Left cardiac atrium (tissue), 4 donors: ENCODE data around the gene GASK1A. TPM values are rescaled to one million over a fixed set of nuclear protein-coding genes. Genes with fewer than 3 reads are reported as not detected.

Experiments used
- ATAC-seq, 2 donors: fragments of 200-7000 bp; cut with Tn5 transposase; one replicate each; pipeline ENCODE4 v1.9.1; 2020; ENCODE audit warnings: mild to moderate bottlenecking in 2 of 2, moderate library complexity in 2 of 2
- DNase-seq: peaks from one replicate; pipeline ENCODE4 v3.0.0-alpha.2; 2020
- intact Hi-C, 2 donors: fragments of 100-400 bp; cut with DNase I; formaldehyde crosslinking; loops; one replicate each; pipeline versions ENCODE4 v1.14.1 to v1.15.1; 2022 to 2023
- total RNA-seq, 2 donors: library from RNA; stranded (reverse); fragmentation: NEBNext Ultra II Directional; extraction: Animal tissue kit (Norgen Biotek cat#: 25700); gene quantifications; one replicate each; pipeline ENCODE4 v1.2.1, GENCODE V29; 2021
- donor health status: DM: no; HTN: yes; CAD: no.
- donor health status: DM: no; HTN: yes; CAD: no; lungs with severe emphysema.
- donor health status: DM: yes; HTN: yes; CAD: no.
- donor health status: Dilated cardiomyopathy.

GASK1A gene
- total RNA-seq, 2 donors from 2014 or later = 2.6 to 4.0 TPM

GRCh38 chr3:43009547-43009946, 30.4 kb downstream of the GASK1A start:
- intact Hi-C loops = no loop called here
- ATAC-seq = no peak
- no peak for DNase-seq

GRCh38 chr3:43010638-43011037, 31.5 kb downstream of the GASK1A start:
- DNase-seq (no peak), ATAC-seq (no peak)
- intact Hi-C loops = no loop called here

- intact Hi-C loops = no loop called here
- DNase-seq (no peak), ATAC-seq (no peak)
Observed at GRCh38 chr3:43011638-43012037, 32.5 kb downstream of the GASK1A start.

GRCh38 chr3:43012174-43012573, 33.1 kb downstream of the GASK1A start:
- intact Hi-C loops = no loop called here
- ATAC-seq = no peak

GRCh38 chr3:43013256-43013655, 34.1 kb downstream of the GASK1A start:
- DNase-seq (no peak), ATAC-seq (no peak)
- intact Hi-C loops = no loop called here

More at GRCh38 chr3:43012174-43012573, 33.1 kb downstream of the GASK1A start:
- no peak for DNase-seq

- DNase-seq (no peak), ATAC-seq (no peak)
- intact Hi-C loops = no loop called here
Observed at GRCh38 chr3:43013743-43014155, 34.6 kb downstream of the GASK1A start.

GRCh38 chr3:43014241-43014640, 35.1 kb downstream of the GASK1A start:
- ATAC-seq (no peak), DNase-seq (no peak)
- intact Hi-C loops = no loop called here

GRCh38 chr3:43014956-43015355, 35.8 kb downstream of the GASK1A start:
- intact Hi-C loops = no loop called here
- DNase-seq = no peak
- ATAC-seq = no peak

GRCh38 chr3:43015572-43015971, 36.5 kb downstream of the GASK1A start:
- ATAC-seq (no peak), DNase-seq (no peak)
- intact Hi-C loops = no loop called here

GRCh38 chr3:43015991-43016865, 37.1 kb downstream of the GASK1A start:
- ATAC-seq (no peak), DNase-seq (no peak)
- intact Hi-C loops = no loop called here

GRCh38 chr3:43017004-43017403, 37.9 kb downstream of the GASK1A start:
- DNase-seq = no peak
- no peak for ATAC-seq
- intact Hi-C loops = no loop called here

GRCh38 chr3:43017593-43018195, 38.6 kb downstream of the GASK1A start:
- intact Hi-C loops = no loop called here
- no peak for ATAC-seq
- DNase-seq = no peak

GRCh38 chr3:43018246-43018645, 39.1 kb downstream of the GASK1A start:
- DNase-seq (no peak), ATAC-seq (no peak)
- intact Hi-C loops = no loop called here

- ATAC-seq = peak in 1 of 2 donors; percentile 60
- intact Hi-C loops = no loop called here
- DNase-seq = no peak
Observed at GRCh38 chr3:43019006-43019809, 40.1 kb downstream of the GASK1A start.

GRCh38 chr3:43019826-43020225, 40.7 kb downstream of the GASK1A start:
- intact Hi-C loops = no loop called here
- DNase-seq (no peak), ATAC-seq (no peak)

- intact Hi-C loops = no loop called here
- no peak for DNase-seq
- ATAC-seq = no peak
Observed at GRCh38 chr3:43021186-43021585, 42.1 kb downstream of the GASK1A start.

- ATAC-seq = no peak
- intact Hi-C loops = no loop called here
- DNase-seq = no peak
Observed at GRCh38 chr3:43022121-43022520, 43.0 kb downstream of the GASK1A start.

GRCh38 chr3:43023066-43023465, 44.0 kb downstream of the GASK1A start:
- no peak for DNase-seq
- intact Hi-C loops = no loop called here
- ATAC-seq = no peak

- intact Hi-C loops = no loop called here
- DNase-seq (no peak), ATAC-seq (no peak)
Observed at GRCh38 chr3:43023746-43024145, 44.6 kb downstream of the GASK1A start.
